ENCODE measurements around the gene TREML1. TPM values are rescaled to one million over a fixed set of nuclear protein-coding genes. Genes with fewer than 3 reads are reported as not detected.

TREML1 gene
- total and polyA plus RNA-seq, 2 experiments from 2014 or later, result not detected

DNA sequence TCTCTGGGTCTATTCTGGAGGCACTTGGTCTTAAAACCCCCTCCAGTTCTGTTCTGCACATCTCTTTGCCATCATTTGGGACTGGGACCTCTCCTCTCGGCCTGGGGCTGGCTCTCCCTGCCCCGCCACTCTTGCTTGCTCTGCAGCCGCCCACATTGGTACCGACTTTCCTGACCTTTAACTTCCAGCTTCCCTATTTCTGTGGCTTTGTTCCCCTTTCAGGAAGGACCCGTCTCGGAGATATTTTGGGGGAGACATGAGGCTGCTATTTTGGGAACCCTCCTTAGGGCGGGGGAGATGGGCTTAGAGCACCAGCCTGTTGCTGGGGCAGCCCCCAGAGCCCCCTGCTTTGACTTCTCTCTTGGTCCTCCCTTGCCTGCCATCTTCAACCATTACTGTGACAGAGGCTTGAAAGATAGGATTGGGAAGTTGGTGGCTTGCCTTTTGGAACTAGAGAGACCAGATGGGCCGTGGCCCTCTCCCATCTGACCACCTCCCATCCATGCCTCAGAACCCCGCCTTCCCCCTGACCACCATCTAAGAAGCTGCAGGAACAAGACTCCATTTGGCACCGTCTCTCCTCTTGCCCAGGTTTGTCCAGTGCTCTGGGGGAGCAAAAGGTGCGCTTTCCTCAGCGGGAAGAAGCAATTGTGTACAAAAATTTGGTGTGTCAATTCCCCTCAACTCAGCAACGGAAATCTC, 7.9 kb upstream of the TREML1 start:
- no peaks in the 10 kb centered on the region for H3K36me3 ChIP-seq (ENCODE audit: low read depth)
- no peak for DNase-seq
- H3K9me3 ChIP-seq (ENCODE audit: low read depth), result no peaks in the 10 kb centered on the region
- H3K4me3 ChIP-seq, result no peak overlapping the region
- WGBS, 2 experiments (ENCODE audit: low coverage in 1 of 2, low lambda C conversion rate in 2 of 2, missing lambda C conversion rate in 2 of 2), result 49 to 51% methylated on average over 13 of the region's 13 CpGs
- no peaks in the 10 kb centered on the region for H3K9me2 ChIP-seq (ENCODE audit: insufficient read depth)
- H3K4me1 ChIP-seq (ENCODE audit: insufficient read depth), result no peaks in the 10 kb centered on the region
- H3K27ac ChIP-seq, result no peak overlapping the region
- no peaks in the 10 kb centered on the region for H3K27me3 ChIP-seq (replicated peaks; ENCODE audit: insufficient read depth)
- H3K79me2 ChIP-seq (ENCODE audit: insufficient read depth), result no peaks in the 10 kb centered on the region
- in situ Hi-C loops (cut with MboI), result no loop called here
- no peaks in the 10 kb centered on the region for H3F3A ChIP-seq (ENCODE audit: insufficient read depth)
- no peak overlapping the region for H2AFZ ChIP-seq
- no peak overlapping the region for H3K4me2 ChIP-seq (ENCODE audit: unreplicated experiment)
- TF ChIP-seq EZH2 (IDR thresholded peaks at IDR 0.05; ENCODE audit: insufficient read depth, poor library complexity, severe bottlenecking), result no peak
- TF ChIP-seq EZH2phosphoT487 (IDR thresholded peaks at IDR 0.05; ENCODE audit: insufficient read depth, low read depth), result no peak
- no peak overlapping the region for H3K9ac ChIP-seq
- H4K20me1 ChIP-seq (ENCODE audit: insufficient read depth), result no peaks in the 10 kb centered on the region

DNA sequence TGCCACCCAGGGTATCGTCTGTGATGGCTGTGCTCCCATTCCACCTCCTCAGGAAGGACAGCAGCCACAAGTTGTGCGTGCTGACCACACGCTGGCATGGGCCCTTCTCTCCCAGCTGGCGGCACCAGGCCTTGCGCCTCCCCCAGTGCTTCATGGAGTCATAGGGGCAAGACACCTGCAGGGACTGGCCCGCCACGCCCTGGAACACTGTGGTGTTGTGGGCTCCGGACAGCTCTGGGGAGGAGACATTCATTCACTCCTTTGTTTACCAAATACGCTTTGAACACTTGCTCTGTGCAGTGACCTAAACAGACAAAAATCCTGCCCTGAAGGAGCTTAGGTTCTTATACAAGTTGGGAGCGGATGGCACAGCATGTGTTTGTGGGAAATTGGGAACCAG, 7.2 kb upstream of the TREML1 start:
- no peak overlapping the region for H2AFZ ChIP-seq
- DNase-seq, result no peak
- H3K4me3 ChIP-seq, result no peak overlapping the region
- H3K79me2 ChIP-seq (ENCODE audit: insufficient read depth), result no peaks in the 10 kb centered on the region
- in situ Hi-C loops (cut with MboI), result no loop called here
- H3F3A ChIP-seq (ENCODE audit: insufficient read depth), result no peaks in the 10 kb centered on the region
- H3K27ac ChIP-seq, result no peak overlapping the region
- H3K9ac ChIP-seq, result no peak overlapping the region
- no peaks in the 10 kb centered on the region for H3K4me1 ChIP-seq (ENCODE audit: insufficient read depth)
- no peak overlapping the region for H3K4me2 ChIP-seq (ENCODE audit: unreplicated experiment)
- TF ChIP-seq EZH2phosphoT487 (IDR thresholded peaks at IDR 0.05; ENCODE audit: insufficient read depth, low read depth) (no peak), EZH2 (IDR thresholded peaks at IDR 0.05; ENCODE audit: insufficient read depth, poor library complexity, severe bottlenecking) (no peak)
- H3K9me2 ChIP-seq (ENCODE audit: insufficient read depth), result no peaks in the 10 kb centered on the region
- no peaks in the 10 kb centered on the region for H3K36me3 ChIP-seq (ENCODE audit: low read depth)
- 73 to 80% methylated on average over 10 of the region's 10 CpGs for WGBS, 2 experiments (ENCODE audit: low coverage in 1 of 2, low lambda C conversion rate in 2 of 2, missing lambda C conversion rate in 2 of 2)
- H4K20me1 ChIP-seq (ENCODE audit: insufficient read depth), result no peaks in the 10 kb centered on the region
- no peaks in the 10 kb centered on the region for H3K9me3 ChIP-seq (ENCODE audit: low read depth)
- H3K27me3 ChIP-seq (replicated peaks; ENCODE audit: insufficient read depth), result no peaks in the 10 kb centered on the region

DNA sequence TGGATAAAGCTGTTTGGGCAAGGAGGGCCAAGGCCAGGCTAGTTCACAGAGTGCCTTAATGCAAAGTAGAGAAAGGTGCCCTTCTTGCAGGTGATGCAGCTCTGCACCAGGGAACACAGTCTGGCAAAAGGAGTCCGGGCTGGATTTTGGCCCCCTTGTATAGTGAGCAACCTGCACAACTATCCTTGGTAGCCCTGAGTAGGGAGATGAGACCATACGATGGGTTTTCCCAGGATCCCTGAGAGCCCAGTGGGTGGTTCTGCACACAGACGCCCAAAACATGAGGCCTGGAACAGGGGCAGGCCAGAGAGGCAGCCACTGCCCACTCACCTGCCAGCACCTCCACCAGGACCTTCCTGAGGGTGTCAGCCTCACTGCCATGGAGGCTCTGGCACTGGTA, 6.8 kb upstream of the TREML1 start:
- in situ Hi-C loops (cut with MboI), result no loop called here
- Histone ChIP-seq H3K9ac (no peak overlapping the region), H3K36me3 (ENCODE audit: low read depth) (no peaks in the 10 kb centered on the region), H2AFZ (no peak overlapping the region), H3F3A (ENCODE audit: insufficient read depth) (no peaks in the 10 kb centered on the region), H4K20me1 (ENCODE audit: insufficient read depth) (no peaks in the 10 kb centered on the region), H3K4me2 (ENCODE audit: unreplicated experiment) (no peak overlapping the region), H3K27ac (no peak overlapping the region), H3K79me2 (ENCODE audit: insufficient read depth) (no peaks in the 10 kb centered on the region), H3K9me2 (ENCODE audit: insufficient read depth) (no peaks in the 10 kb centered on the region), H3K27me3 (replicated peaks; ENCODE audit: insufficient read depth) (no peaks in the 10 kb centered on the region), H3K9me3 (ENCODE audit: low read depth) (no peaks in the 10 kb centered on the region), H3K4me1 (ENCODE audit: insufficient read depth) (no peaks in the 10 kb centered on the region), H3K4me3 (no peak overlapping the region)
- TF ChIP-seq EZH2 (IDR thresholded peaks at IDR 0.05; ENCODE audit: insufficient read depth, poor library complexity, severe bottlenecking) (no peak), EZH2phosphoT487 (IDR thresholded peaks at IDR 0.05; ENCODE audit: insufficient read depth, low read depth) (no peak)
- 20 to 41% methylated on average over 3 of the region's 3 CpGs for WGBS, 2 experiments (ENCODE audit: low coverage in 1 of 2, low lambda C conversion rate in 2 of 2, missing lambda C conversion rate in 2 of 2)
- no peak for DNase-seq

GRCh38 chr6:41159415-41160082, 5.4 kb upstream of the TREML1 start:
- H3F3A ChIP-seq (ENCODE audit: insufficient read depth), result no peaks in the 10 kb centered on the region
- no peak overlapping the region for H2AFZ ChIP-seq
- no peaks in the 10 kb centered on the region for H4K20me1 ChIP-seq (ENCODE audit: insufficient read depth)
- no peaks in the 10 kb centered on the region for H3K9me2 ChIP-seq (ENCODE audit: insufficient read depth)
- TF ChIP-seq EZH2phosphoT487 (IDR thresholded peaks at IDR 0.05; ENCODE audit: insufficient read depth, low read depth), result no peak
- TF ChIP-seq EZH2 (IDR thresholded peaks at IDR 0.05; ENCODE audit: insufficient read depth, poor library complexity, severe bottlenecking), result no peak
- H3K4me3 ChIP-seq, result no peak overlapping the region
- no peak overlapping the region for H3K27ac ChIP-seq
- H3K79me2 ChIP-seq (ENCODE audit: insufficient read depth), result no peaks in the 10 kb centered on the region
- no peak for DNase-seq
- H3K4me2 ChIP-seq (ENCODE audit: unreplicated experiment), result no peak overlapping the region
- in situ Hi-C loops (cut with MboI), result no loop called here
- no peaks in the 10 kb centered on the region for H3K9me3 ChIP-seq (ENCODE audit: low read depth)
- no peak overlapping the region for H3K9ac ChIP-seq
- no peaks in the 10 kb centered on the region for H3K27me3 ChIP-seq (replicated peaks; ENCODE audit: insufficient read depth)
- no peaks in the 10 kb centered on the region for H3K36me3 ChIP-seq (ENCODE audit: low read depth)
- 35 to 39% methylated on average over 12 of the region's 12 CpGs for WGBS, 2 experiments (ENCODE audit: low coverage in 1 of 2, low lambda C conversion rate in 2 of 2, missing lambda C conversion rate in 2 of 2)
- H3K4me1 ChIP-seq (ENCODE audit: insufficient read depth), result no peaks in the 10 kb centered on the region
